Smooth muscle cell (in vitro differentiated cells): Measurements from ENCODE around the gene LBHD1. TPM values are rescaled to one million over a fixed set of nuclear protein-coding genes. Genes with fewer than 3 reads are reported as not detected.
A peak's percentile ranks its signal among the peaks of the same experiment; 100 is the strongest.

Experiments
- DNase-seq: peaks from one replicate; lab custom pipeline; 2025; ENCODE audit not compliant: unreplicated experiment; lab: John Stamatoyannopoulos, UW
- H2AFZ ChIP-seq: fragments of 200-600 bp; sonication (generic); 2 replicates; pipeline ENCODE4 v1.6.0; 2016; ENCODE audit warnings: antibody characterized with exemption, low read depth, mild to moderate bottlenecking
- H3F3A ChIP-seq: fragments of 200-600 bp; sonication (generic); 2 replicates; pipeline ENCODE4 v1.6.0; 2017; ENCODE audit warnings: antibody characterized with exemption, low read depth
- H3K27ac ChIP-seq: fragments of 200-600 bp; sonication (generic); 2 replicates; pipeline ENCODE4 v1.5.1; 2016; ENCODE audit warnings: low read depth, mild to moderate bottlenecking
- H3K27me3 ChIP-seq: fragments of 200-600 bp; sonication (generic); 2 replicates; pipeline ENCODE4 v1.6.1; 2016; ENCODE audit warnings: low read depth, mild to moderate bottlenecking
- H3K36me3 ChIP-seq: fragments of 200-600 bp; sonication (generic); 2 replicates; pipeline ENCODE4 v1.5.1; 2016; ENCODE audit warnings: low read depth
- H3K4me1 ChIP-seq: fragments of 200-600 bp; sonication (generic); 2 replicates; pipeline ENCODE4 v1.5.1; 2016; ENCODE audit warnings: low read depth
- H3K4me2 ChIP-seq: fragments of 200-600 bp; sonication (generic); 2 replicates; pipeline ENCODE4 v1.6.0; 2016; ENCODE audit warnings: mild to moderate bottlenecking
- H3K4me3 ChIP-seq: fragments of 200-600 bp; sonication (generic); 2 replicates; pipeline ENCODE4 v1.5.1; 2016; ENCODE audit warnings: mild to moderate bottlenecking
- H3K79me2 ChIP-seq: fragments of 200-600 bp; sonication (generic); 2 replicates; pipeline ENCODE4 v1.6.0; 2016; ENCODE audit warnings: low read depth, mild to moderate bottlenecking
- H3K9ac ChIP-seq: fragments of 200-600 bp; sonication (generic); 2 replicates; pipeline ENCODE4 v1.6.0; 2016; ENCODE audit warnings: low read depth
- H3K9me3 ChIP-seq: fragments of 200-600 bp; sonication (generic); replicated peaks from 2 replicates; pipeline ENCODE4 v1.5.1; 2016; ENCODE audit warnings: low read depth
- H4K20me1 ChIP-seq: fragments of 200-600 bp; sonication (generic); 2 replicates; pipeline ENCODE4 v1.6.0; 2016; ENCODE audit warnings: low read depth
- WGBS: methylation state at CpG from one replicate; pipeline ENCODE4 v1.1.7; 2016; ENCODE audit warnings: low lambda C conversion rate; 5-methylcytosine and 5-hydroxymethylcytosine counted together
- polyA plus RNA-seq: library from polyadenylated mRNA; unstranded; fragments of >200 nt; fragmentation: Nextera tagmentation; extraction: Ambion mirVana; gene quantifications from 2 replicates; pipeline ENCODE4 v1.2.1, GENCODE V29; 2016
- total RNA-seq: library from RNA; depleted of rRNA; stranded (reverse); fragments of >200 nt; gene quantifications from 2 replicates; pipeline ENCODE4 v1.2.3, GENCODE V29; 2014
- TF ChIP-seq, protein P1 (sequence below): fragments of 200-600 bp; sonication (generic); IDR thresholded peaks from 2 replicates; pipeline ENCODE4 v1.5.1; 2017; ENCODE audit warnings: borderline replicate concordance, mild to moderate bottlenecking, antibody characterized with exemption; ENCODE audit not compliant: insufficient read depth, poor library complexity, severe bottlenecking

LBHD1 gene
- total and polyA plus RNA-seq, 2 experiments from 2014 or later: 3.9 to 5.6 TPM

GRCh38 chr11:62673196-62673525 lies 1.1 kb upstream of the LBHD1 start:
- H3K79me2 ChIP-seq: peaks cover 18% of the 10 kb centered on the region

DNA sequence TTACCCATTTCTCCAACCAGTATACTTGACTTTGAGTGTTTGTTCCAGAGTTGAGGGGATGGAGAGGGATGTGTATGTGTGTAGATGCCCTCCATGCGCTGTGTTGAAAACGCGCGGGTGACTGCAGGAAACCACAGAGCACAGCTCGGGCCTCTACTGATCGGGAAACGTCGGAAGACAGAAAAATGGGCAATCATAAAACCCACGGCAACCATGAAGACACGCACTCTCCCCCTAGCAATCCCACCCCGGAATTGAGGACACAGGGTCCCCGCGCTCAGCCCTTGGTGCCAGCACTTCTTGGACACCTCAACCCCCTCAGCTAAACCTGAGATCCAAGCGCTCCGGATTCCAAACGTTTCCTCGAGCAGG lies 845 bp downstream of the LBHD1 start:
- Histone ChIP-seq H2AFZ (peak overlapping the region; percentile 90), H3K79me2 (peaks cover 20% of the 10 kb centered on the region), H3K27me3 (no peaks in the 10 kb centered on the region), H3K4me3 (peak overlapping the region; percentile 76), H3K27ac (peak overlapping the region; percentile 78), H3F3A (peaks cover 30% of the 10 kb centered on the region), H3K4me1 (peaks cover 19% of the 10 kb centered on the region), H3K9ac (peak overlapping the region; percentile 65), H3K4me2 (peak overlapping the region; percentile 93), H3K9me3 (no peaks in the 10 kb centered on the region), H3K36me3 (no peaks in the 10 kb centered on the region), H4K20me1 (peaks cover 13% of the 10 kb centered on the region)
- TF ChIP-seq, protein P1, sequence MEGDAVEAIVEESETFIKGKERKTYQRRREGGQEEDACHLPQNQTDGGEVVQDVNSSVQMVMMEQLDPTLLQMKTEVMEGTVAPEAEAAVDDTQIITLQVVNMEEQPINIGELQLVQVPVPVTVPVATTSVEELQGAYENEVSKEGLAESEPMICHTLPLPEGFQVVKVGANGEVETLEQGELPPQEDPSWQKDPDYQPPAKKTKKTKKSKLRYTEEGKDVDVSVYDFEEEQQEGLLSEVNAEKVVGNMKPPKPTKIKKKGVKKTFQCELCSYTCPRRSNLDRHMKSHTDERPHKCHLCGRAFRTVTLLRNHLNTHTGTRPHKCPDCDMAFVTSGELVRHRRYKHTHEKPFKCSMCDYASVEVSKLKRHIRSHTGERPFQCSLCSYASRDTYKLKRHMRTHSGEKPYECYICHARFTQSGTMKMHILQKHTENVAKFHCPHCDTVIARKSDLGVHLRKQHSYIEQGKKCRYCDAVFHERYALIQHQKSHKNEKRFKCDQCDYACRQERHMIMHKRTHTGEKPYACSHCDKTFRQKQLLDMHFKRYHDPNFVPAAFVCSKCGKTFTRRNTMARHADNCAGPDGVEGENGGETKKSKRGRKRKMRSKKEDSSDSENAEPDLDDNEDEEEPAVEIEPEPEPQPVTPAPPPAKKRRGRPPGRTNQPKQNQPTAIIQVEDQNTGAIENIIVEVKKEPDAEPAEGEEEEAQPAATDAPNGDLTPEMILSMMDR: no peak
- DNase-seq: no peak
- 3% methylated on average over 17 of the region's 17 CpGs for WGBS

More at GRCh38 chr11:62673196-62673525, 1.1 kb upstream of the LBHD1 start:
- Histone ChIP-seq H3K36me3 (no peaks in the 10 kb centered on the region), H3F3A (peaks cover 34% of the 10 kb centered on the region), H3K4me3 (no peak overlapping the region), H3K4me2 (no peak overlapping the region), H3K9ac (no peak overlapping the region), H2AFZ (no peak overlapping the region), H3K9me3 (no peaks in the 10 kb centered on the region), H3K27me3 (no peaks in the 10 kb centered on the region), H3K27ac (peak overlapping the region; percentile 29), H4K20me1 (no peaks in the 10 kb centered on the region), H3K4me1 (peaks cover 8% of the 10 kb centered on the region)
- 94% methylated on average over 2 of the region's 2 CpGs for WGBS
- TF ChIP-seq, protein P1: no peak
- DNase-seq: no peak

GRCh38 chr11:62669420-62670161 lies 2.5 kb downstream of the LBHD1 start:
- Histone ChIP-seq H4K20me1 (peaks cover 17% of the 10 kb centered on the region), H2AFZ (no peak overlapping the region), H3K27ac (peak overlapping the region; percentile 44), H3K9ac (no peak overlapping the region), H3K36me3 (no peaks in the 10 kb centered on the region), H3K9me3 (no peaks in the 10 kb centered on the region), H3K4me3 (no peak overlapping the region), H3F3A (peaks cover 30% of the 10 kb centered on the region), H3K27me3 (no peaks in the 10 kb centered on the region), H3K4me2 (peak overlapping the region; percentile 93), H3K79me2 (peaks cover 29% of the 10 kb centered on the region), H3K4me1 (peaks cover 22% of the 10 kb centered on the region)
- WGBS: 75% methylated on average over 4 of the region's 4 CpGs
- TF ChIP-seq, protein P1: no peak
- no peak for DNase-seq

- Histone ChIP-seq H2AFZ (no peak overlapping the region), H3K4me1 (peaks cover 22% of the 10 kb centered on the region), H3F3A (peaks cover 30% of the 10 kb centered on the region), H3K27me3 (no peaks in the 10 kb centered on the region), H3K9ac (no peak overlapping the region), H3K4me2 (peak overlapping the region; percentile 91), H3K4me3 (no peak overlapping the region), H3K9me3 (no peaks in the 10 kb centered on the region), H4K20me1 (peaks cover 17% of the 10 kb centered on the region), H3K27ac (no peak overlapping the region), H3K79me2 (peaks cover 34% of the 10 kb centered on the region), H3K36me3 (no peaks in the 10 kb centered on the region)
- DNase-seq: no peak
- TF ChIP-seq, protein P1: no peak
- WGBS: 91% methylated on average over 2 of the region's 2 CpGs
Observed at GRCh38 chr11:62667460-62667859, 4.6 kb downstream of the LBHD1 start.
